H1 (cell line): ENCODE results near the gene NTN5. TPM values are rescaled to one million over a fixed set of nuclear protein-coding genes. Genes with fewer than 3 reads are reported as not detected.

Experiments used
- CHD7 ChIP-seq: fragments of 300-600 bp; sonication (generic); IDR thresholded peaks from 2 replicates; pipeline ENCODE4 v1.7.1; 2012; ENCODE audit warnings: low read length, moderate library complexity, mild to moderate bottlenecking, inconsistent platforms; ENCODE audit not compliant: insufficient replicate concordance
- HDAC2 ChIP-seq, 2 experiments: fragments of 300-600 bp in 1 of 2; sonication (generic) in 1 of 2; IDR thresholded peaks; 2 replicates each; pipeline ENCODE4 v1.6.1; 2011 to 2012; ENCODE audit warnings: low read depth in 2 of 2, low read length in 2 of 2, mild to moderate bottlenecking in 2 of 2, moderate library complexity in 2 of 2, borderline replicate concordance in 1 of 2, inconsistent platforms in 1 of 2
- POLR2AphosphoS5 ChIP-seq: IDR thresholded peaks from 2 replicates; pipeline ENCODE4 v1.6.1; 2011; ENCODE audit warnings: low read depth, low read length
- SP1 ChIP-seq: IDR thresholded peaks from 2 replicates; pipeline ENCODE4 v1.6.1; 2011; ENCODE audit warnings: low read depth, low read length
- SP2 ChIP-seq: IDR thresholded peaks from 2 replicates; pipeline ENCODE4 v1.6.1; 2012; ENCODE audit warnings: mild to moderate bottlenecking, low read length, inconsistent platforms
- TCF12 ChIP-seq: IDR thresholded peaks from 2 replicates; pipeline ENCODE4 v1.6.1; 2011; ENCODE audit warnings: low read depth, mild to moderate bottlenecking, low read length
- polyA plus RNA-seq, 7 experiments: library from polyadenylated mRNA; depleted of rRNA in 3 of 7; stranded (reverse) in 5 of 7; unstranded in 2 of 7; fragments of >200 nt in 5 of 7; fragments of 200-250 nt in 2 of 7; gene quantifications; 1 replicate in 5 of 7; 2 replicates in 1 of 7; 4 replicates in 1 of 7; pipeline versions ENCODE4 v1.2.1 to v1.2.3, GENCODE V29; 2011 to 2013; ENCODE audit warnings: missing spikeins in 2 of 7, mixed read lengths in 2 of 7
- total RNA-seq: library from RNA; stranded (reverse); fragmentation: NEBNext Ultra II Directional; extraction: Animal tissue kit (Norgen Biotek cat#: 25700); gene quantifications from 2 replicates; pipeline ENCODE4 v1.2.1, GENCODE V29; 2021

The NTN5 gene
- total and polyA plus RNA-seq, 2 of the 8 experiments (the other 6 are each of a cell fraction or from before 2014, with no cell fraction given) = 0.47 to 0.85 TPM

DNA sequence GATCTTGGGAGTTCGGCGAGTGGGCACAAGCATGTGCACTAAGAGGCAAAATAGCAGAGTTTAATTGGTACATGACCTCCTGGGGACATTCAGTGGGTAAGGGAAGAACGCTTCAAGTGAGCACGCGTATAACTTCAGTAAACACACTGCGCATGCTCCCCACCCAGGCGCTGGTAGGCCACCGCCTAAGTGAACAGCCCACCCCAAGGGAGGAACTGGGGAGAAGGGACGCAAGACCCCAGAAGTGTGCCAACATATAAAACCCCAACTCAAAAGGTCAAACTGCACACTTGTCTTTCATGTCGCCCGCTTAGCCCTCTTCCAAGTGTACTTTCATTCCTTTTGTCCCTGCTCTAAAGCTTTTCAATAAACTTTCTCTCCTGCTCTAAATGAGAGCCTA lies 10.5 kb upstream of the NTN5 start (continued):
- TF ChIP-seq HDAC2 (IDR thresholded peaks at IDR 0.05; ENCODE audit: borderline replicate concordance in 1 of 2, low read depth in 2 of 2, low read length in 2 of 2) (no peak), TCF12 (no peak), SP1 (no peak), POLR2AphosphoS5 (no peak), SP2 (no peak), CHD7 (no peak)
